Kidney (tissue), 14 donors: ENCODE measurements around the gene PEX16. TPM values are rescaled to one million over a fixed set of nuclear protein-coding genes. Genes with fewer than 3 reads are reported as not detected.

ENCODE experiments used
- DNase-seq, 5 donors: peaks; one replicate each; pipeline ENCODE4 v3.0.0-alpha.2; 2013 to 2020
- FAIRE-seq: peaks from 2 replicates; lab custom pipeline; 2012; peaks lifted over from hg19 to GRCh38; lab: Jason Lieb, UNC
- H3K27ac ChIP-seq, 2 donors: one replicate each; pipeline ENCODE4 v1.7.0; 2013; ENCODE audit warnings: low read depth in 2 of 2, low read length in 2 of 2, inconsistent platforms in 1 of 2
- H3K27me3 ChIP-seq: one replicate; pipeline ENCODE4 v1.7.1; 2013; ENCODE audit warnings: low read length, inconsistent platforms; ENCODE audit not compliant: control insufficient read depth, insufficient read depth
- H3K36me3 ChIP-seq, 3 donors: one replicate each; pipeline versions ENCODE4 v1.7.0 to v1.7.1; 2013; ENCODE audit warnings: low read length in 3 of 3, control low read depth in 1 of 3, inconsistent platforms in 1 of 3; ENCODE audit not compliant: insufficient read depth in 3 of 3, control insufficient read depth in 2 of 3
- H3K4me1 ChIP-seq, 3 donors: one replicate each; pipeline versions ENCODE4 v1.7.0 to v1.7.1; 2013; ENCODE audit warnings: low read length in 3 of 3, inconsistent platforms in 1 of 3, low read depth in 1 of 3; ENCODE audit not compliant: control insufficient read depth in 2 of 3, insufficient read depth in 2 of 3
- H3K4me3 ChIP-seq, 3 donors: one replicate each; pipeline versions ENCODE4 v1.7.0 to v1.8.1; 2013; ENCODE audit warnings: low read length in 3 of 3, control low read depth in 1 of 3, inconsistent platforms in 1 of 3
- H3K9ac ChIP-seq, 3 donors: one replicate each; pipeline versions ENCODE4 v1.7.0 to v1.7.1; 2013; ENCODE audit warnings: low read length in 3 of 3, control low read depth in 1 of 3, inconsistent platforms in 1 of 3
- H3K9me3 ChIP-seq, 3 donors: one replicate each; pipeline versions ENCODE4 v1.7.0 to v1.7.1; 2013; ENCODE audit warnings: low read length in 3 of 3, control low read depth in 1 of 3, inconsistent platforms in 1 of 3; ENCODE audit not compliant: control insufficient read depth in 2 of 3, insufficient read depth in 1 of 3
- intact Hi-C: fragments of 100-400 bp; cut with DNase I; formaldehyde crosslinking; loops from one replicate; pipeline ENCODE4 v1.11.1; 2022
- polyA plus RNA-seq: library from polyadenylated mRNA; stranded (reverse); fragments of 350-450 nt; fragmentation: Illumina TruSeq; extraction: RNeasy Lipid Tissue Mini Kit (QIAGEN cat#74804); gene quantifications from one replicate; pipeline ENCODE4 v1.2.3, GENCODE V29; 2014; ENCODE audit warnings: low read depth, low replicate concordance; ENCODE audit not compliant: insufficient read depth
- total RNA-seq: library from RNA; stranded (reverse); fragmentation: NEBNext Ultra II Directional; extraction: Animal tissue kit (Norgen Biotek cat#: 25700); gene quantifications from one replicate; pipeline ENCODE4 v1.2.1, GENCODE V29; 2021
- TF ChIP-seq, protein P1 (sequence below): IDR thresholded peaks from 3 replicates; pipeline ENCODE4 v1.5.1; 2012; ENCODE audit warnings: mild to moderate bottlenecking, moderate library complexity, borderline replicate concordance; ENCODE audit not compliant: insufficient read depth; ENCODE audit errors: extremely low read depth
- donor health status: control.
- donor health status: control.
- donor health status: control.
- donor health status: control.
- donor health status: control.
- donor health status: DM: yes; HTN: yes; CAD: no.
- donor health status: Normal renal cell carcinoma (clear cell type).

The PEX16 gene
- total and polyA plus RNA-seq, 2 donors from 2014 or later, result 38.4 to 46.0 TPM

DNA sequence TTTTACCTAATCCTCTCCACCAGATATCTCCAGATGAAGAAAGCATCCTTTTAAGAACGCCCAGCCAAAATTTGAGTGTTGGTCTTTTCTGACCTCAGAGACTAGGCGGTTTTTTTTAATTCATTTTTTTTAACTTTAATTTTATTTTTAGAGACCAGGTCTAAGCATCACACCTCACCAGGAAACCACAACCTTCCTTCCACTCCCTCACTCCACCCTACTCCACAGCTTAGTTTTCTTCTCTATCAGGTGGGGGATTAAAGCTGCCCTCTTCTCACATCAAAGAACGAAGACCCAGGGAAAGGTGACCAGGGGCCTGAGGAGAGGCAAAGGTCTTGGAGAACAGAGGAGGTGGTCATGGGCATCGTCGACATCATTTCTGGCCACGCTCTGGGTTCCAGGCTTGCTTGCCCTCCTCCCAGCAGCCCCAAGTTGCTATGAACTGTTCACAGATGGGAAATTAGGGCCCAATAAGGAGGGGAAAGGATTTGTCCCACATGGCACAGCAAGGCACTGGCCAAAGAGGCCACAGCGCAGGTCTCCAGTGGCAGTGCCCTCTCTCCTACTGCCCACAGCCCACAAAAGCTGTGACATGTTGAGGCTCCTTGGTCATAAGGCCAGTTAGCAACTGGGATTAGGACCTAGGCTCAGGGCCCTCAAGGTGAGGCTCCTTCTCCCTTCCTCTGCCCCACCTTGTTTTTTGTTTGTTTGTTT, 1.4 kb upstream of the PEX16 start:
- TF ChIP-seq, protein P1, sequence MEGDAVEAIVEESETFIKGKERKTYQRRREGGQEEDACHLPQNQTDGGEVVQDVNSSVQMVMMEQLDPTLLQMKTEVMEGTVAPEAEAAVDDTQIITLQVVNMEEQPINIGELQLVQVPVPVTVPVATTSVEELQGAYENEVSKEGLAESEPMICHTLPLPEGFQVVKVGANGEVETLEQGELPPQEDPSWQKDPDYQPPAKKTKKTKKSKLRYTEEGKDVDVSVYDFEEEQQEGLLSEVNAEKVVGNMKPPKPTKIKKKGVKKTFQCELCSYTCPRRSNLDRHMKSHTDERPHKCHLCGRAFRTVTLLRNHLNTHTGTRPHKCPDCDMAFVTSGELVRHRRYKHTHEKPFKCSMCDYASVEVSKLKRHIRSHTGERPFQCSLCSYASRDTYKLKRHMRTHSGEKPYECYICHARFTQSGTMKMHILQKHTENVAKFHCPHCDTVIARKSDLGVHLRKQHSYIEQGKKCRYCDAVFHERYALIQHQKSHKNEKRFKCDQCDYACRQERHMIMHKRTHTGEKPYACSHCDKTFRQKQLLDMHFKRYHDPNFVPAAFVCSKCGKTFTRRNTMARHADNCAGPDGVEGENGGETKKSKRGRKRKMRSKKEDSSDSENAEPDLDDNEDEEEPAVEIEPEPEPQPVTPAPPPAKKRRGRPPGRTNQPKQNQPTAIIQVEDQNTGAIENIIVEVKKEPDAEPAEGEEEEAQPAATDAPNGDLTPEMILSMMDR, result no peak
- intact Hi-C loops, result no loop called here

DNA sequence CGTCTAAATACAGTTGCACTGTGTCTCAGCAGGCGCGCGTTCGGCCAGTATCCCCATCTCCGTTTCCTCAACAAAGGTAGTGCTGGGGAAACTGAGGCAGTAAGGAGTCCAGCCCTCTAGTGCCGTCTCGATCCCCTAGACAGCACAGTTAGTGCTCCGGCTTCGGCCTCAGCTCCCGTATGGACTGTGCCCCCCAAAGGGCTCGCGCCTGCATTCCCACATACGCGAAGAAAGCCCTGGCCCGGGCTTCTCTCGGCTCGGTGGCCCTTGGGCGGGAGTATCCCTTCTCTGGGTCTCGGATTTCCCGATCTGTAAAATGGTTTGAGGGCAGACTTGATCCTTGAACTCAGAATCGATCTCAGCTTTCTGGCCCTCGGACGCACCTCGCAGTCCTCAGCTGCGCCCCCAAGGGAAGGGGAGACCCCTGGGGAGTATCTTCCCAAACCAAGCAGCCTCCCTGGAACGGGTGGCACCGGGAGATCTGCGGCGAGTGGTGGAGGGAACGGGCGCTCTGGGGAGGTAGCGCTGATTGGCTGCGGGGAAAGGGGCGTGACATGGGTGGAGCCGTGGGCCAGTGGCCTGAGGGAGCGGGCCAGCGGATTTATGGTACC, 759 bp upstream of the PEX16 start:
- Histone ChIP-seq H3K4me3 (peak overlapping the region; percentile 79 to 98 (median 91)), H3K9me3 (no peaks in the 10 kb centered on the region), H3K27ac (peak overlapping the region; percentile 79 to 81), H3K4me1 (peaks cover 0 to 30% (median 3%) of the 10 kb centered on the region in 3 donors), H3K36me3 (peaks cover 0 to 24% (median 10%) of the 10 kb centered on the region in 3 donors), H3K9ac (peak overlapping the region; percentile 73 to 95 (median 85)), H3K27me3 (peaks cover 3% of the 10 kb centered on the region)
- TF ChIP-seq, protein P1, result no peak
- DNase-seq (peak; percentile 70 to 92 (median 76)), FAIRE-seq (no peak)
- intact Hi-C loops, result no loop called here

More for the DNA sequence above, 1.4 kb upstream of the PEX16 start:
- Histone ChIP-seq H3K27me3 (peaks cover 3% of the 10 kb centered on the region), H3K4me1 (peaks cover 0 to 33% (median 3%) of the 10 kb centered on the region in 3 donors), H3K9ac (peak overlapping the region in 1 of 3 donors; percentile 95), H3K4me3 (peak overlapping the region; percentile 79 to 98 (median 91)), H3K9me3 (no peaks in the 10 kb centered on the region), H3K27ac (peak overlapping the region; percentile 79 to 81), H3K36me3 (peaks cover 0 to 18% (median 10%) of the 10 kb centered on the region in 3 donors)
- DNase-seq, result peak in 2 of 5 donors; percentile 39 to 45
- FAIRE-seq, result no peak

DNA sequence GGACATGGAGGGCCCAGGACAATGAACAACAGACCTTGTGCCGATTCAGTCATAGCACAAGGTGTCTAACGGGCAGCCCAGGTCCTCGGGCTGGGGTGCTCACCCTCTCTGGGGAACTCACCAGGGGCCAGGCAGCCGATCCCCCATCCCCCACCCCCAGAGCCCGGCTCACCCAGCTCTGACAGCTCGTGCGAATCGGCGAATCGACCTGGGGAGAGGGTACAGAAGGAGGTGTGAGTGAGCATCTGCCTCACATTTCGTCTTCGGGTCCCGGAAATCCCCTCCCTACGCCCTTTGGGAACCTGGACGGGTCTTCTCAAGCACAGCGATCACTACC, 423 bp downstream of the PEX16 start:
- DNase-seq (peak in 1 of 5 donors; percentile 83), FAIRE-seq (no peak)
- peaks cover 0 to 28% (median 3%) of the 10 kb centered on the region in 3 donors for H3K4me1 ChIP-seq
- no peaks in the 10 kb centered on the region for H3K9me3 ChIP-seq
- H3K27me3 ChIP-seq, result no peaks in the 10 kb centered on the region
- peak overlapping the region; percentile 79 to 87 for H3K27ac ChIP-seq
- H3K4me3 ChIP-seq, result peak overlapping the region; percentile 79 to 98 (median 91)
- H3K9ac ChIP-seq, result peak overlapping the region; percentile 65 to 95 (median 78)
- H3K36me3 ChIP-seq, result peaks cover 0 to 28% (median 10%) of the 10 kb centered on the region in 3 donors
- intact Hi-C loops, result no loop called here
- TF ChIP-seq, protein P1, result no peak
